Kidney tubule cell (primary cell): ENCODE measurements around the gene ADGRD2.

Experiments
- DNase-seq: peaks from one replicate; pipeline ENCODE4 v3.0.0-alpha.2; 2018; ENCODE audit warnings: low spot score

ADGRD2 gene

DNA sequence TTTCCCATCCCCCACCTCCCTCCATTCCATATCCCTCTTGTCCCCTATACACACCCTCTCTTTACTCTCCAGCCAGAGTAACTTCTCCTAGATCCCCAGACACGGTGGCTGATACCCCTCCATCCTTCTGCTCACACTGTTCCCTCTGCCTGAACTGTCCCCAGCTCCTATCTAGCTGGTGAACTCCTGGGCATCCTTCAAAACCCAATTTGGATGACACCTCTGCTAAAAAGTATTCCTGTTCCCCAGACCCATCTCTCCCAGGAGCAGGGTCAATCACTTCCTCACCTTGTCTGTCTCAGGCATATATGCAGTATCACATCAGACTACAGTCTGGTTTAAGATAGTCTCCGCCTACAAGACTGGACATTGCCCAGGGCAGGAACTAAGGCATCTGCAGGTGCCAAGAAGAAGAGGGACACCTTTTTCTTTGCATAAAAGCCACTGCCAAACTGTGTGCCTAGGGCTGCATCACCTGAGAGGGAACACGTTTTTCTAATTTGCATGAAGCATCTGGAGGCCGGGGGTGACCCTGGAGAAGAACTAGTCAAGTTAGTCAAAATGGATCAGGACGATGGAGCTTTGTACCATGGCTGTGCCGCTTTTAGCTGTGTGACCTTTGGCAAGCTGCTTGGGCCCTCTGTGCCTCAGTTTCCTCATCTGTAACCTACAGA lies 29.8 kb downstream of the ADGRD2 start:
- DNase-seq, result no peak

DNA sequence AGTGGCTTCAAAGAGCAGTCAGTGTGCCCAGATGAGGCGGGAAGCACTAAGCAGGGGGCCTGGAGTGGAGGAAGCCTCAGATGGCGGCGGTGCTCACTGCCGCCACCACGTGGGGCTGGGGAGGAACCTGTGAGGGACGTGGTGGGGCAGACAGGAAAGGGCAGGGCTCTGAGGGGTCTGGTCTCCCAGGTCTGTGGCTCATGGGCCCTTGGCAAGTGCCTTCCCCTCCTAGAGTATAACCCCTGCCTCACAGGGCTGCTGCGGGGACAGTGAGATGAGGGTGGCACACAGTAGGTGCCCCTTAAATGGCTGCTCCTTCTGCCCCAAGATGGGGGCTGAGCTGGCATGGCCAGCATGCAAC lies 30.4 kb downstream of the ADGRD2 start:
- peak; percentile 20 for DNase-seq

DNA sequence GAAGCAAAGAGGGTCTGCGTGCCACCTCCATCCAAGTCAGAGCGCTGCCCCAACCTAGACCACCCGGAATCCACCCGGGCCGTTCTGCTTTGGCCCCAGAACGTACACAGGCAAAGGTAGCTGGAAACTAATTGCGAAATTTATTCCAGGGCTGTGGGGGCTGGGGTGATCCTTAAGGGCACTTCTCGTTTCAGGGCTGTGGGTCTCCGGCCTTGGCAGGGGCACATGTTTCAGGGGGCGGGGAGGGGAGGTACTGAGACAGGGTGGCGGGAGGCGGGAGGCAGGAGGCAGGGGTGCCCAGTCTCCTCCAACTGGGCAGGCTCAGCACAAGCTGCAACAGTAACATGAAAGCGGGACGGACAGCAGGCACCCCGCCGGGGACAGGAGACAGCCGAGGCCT lies 30.9 kb downstream of the ADGRD2 start:
- DNase-seq, result no peak

DNA sequence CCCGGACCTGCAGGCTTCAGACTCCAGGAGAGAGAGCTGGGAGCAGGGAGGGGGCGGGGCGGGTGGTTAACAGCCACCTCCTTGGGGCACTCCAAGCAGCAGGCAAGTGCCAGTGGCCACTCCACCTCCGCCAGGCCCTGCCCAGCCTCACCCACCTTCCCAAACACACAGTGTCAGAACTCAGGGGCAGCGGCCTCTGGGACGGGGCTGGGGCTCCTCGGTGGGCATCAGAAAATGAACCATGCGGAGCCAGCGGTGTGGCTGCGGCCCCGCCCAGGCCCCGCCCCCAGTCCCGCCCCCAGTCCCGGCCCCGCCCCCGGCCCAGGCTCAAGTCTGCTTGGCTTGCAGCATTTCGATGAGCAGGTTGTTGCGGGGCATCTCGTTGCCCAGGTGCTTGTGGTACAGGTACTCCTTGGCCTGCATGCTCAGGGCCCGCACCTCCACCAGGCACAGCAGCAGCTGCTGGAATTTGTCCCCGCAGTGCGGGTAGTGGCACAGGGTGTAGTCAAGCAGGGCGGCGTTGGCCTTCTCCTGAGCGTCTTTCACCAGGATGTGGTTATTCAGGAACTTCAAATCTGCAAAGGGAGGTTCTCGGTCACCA lies 32.3 kb downstream of the ADGRD2 start:
- no peak for DNase-seq

DNA sequence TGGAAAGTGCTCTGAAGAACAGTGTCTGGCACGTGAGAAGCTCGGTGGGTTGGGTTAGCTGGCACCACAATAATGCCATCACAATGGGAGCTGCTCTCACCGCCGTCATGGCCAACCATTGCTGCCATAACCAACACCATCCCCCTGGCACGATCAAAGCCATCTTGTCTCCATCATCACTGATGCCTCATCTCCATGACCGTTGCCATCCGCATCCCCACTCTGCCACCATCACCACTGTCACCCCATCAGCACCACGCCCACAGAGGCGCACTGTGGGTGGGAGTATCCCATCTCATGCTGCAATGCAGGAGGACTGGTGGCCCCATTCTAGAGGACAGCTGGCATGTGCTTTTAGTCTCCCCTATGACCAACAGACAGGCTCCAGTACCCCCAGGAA lies 33.2 kb downstream of the ADGRD2 start:
- DNase-seq, result no peak

DNA sequence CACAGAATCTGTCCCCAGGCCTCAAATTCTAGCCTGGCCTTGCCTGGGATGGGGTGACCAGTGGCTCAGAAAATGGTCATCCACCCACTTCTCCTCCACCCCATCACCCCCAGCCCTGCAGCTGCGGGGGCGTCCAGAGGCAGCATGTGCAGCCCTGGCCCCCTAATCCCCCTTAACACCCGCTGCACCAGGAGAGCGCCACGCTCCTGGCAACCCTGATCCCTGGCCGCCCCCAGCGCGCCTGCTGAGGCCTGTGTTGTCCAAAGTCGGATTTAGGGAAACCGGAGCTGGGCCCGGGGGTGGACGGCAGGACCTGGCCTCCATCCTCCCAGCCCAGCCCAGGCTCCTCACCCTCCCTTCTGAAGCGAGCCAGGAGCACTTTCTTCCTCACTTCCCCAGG lies 35.0 kb downstream of the ADGRD2 start:
- no peak for DNase-seq

DNA sequence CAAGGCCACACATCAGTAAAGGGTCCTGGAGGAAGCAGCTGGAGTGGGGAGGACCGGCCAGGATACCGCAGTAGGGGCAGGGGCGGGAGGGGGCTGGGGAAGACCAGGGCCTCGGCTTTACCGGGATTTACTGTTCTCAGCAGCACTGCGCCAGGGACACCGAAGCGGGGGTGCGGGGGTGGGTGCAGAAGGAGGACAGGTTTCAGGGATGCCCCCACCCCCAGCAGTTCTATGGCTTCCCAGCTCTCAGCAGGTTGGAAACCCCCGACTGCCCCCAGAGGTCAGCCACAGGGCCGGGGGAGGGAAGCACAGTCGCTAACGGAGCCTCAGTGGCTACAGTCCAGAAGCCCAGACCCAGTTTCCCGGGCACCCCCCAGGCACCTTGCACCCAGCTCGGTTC lies 35.7 kb downstream of the ADGRD2 start:
- DNase-seq, result no peak

DNA sequence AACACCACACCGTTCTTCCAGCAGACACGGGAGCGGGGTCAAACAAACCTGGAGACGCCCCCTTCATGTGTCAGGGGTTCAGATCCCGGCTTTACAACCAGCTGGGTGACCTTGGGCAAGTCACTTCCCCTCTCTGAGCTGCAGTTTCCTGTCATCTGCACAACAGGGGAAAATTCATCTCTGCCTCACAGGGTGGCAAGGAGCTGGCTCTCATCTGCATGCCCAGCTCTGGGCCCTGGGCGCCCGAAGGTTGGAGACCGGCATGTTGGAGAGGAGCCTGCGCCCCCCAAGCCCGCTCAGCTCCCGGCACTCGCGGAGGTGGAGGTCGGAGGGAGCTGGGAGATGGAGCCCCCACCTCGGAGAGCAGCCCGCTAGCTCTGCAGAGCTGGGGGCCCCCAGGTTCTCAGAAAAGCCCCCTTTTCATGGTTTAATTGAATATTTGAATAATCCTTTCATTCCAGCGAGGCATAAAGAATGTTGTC lies 36.6 kb downstream of the ADGRD2 start:
- DNase-seq, result no peak

DNA sequence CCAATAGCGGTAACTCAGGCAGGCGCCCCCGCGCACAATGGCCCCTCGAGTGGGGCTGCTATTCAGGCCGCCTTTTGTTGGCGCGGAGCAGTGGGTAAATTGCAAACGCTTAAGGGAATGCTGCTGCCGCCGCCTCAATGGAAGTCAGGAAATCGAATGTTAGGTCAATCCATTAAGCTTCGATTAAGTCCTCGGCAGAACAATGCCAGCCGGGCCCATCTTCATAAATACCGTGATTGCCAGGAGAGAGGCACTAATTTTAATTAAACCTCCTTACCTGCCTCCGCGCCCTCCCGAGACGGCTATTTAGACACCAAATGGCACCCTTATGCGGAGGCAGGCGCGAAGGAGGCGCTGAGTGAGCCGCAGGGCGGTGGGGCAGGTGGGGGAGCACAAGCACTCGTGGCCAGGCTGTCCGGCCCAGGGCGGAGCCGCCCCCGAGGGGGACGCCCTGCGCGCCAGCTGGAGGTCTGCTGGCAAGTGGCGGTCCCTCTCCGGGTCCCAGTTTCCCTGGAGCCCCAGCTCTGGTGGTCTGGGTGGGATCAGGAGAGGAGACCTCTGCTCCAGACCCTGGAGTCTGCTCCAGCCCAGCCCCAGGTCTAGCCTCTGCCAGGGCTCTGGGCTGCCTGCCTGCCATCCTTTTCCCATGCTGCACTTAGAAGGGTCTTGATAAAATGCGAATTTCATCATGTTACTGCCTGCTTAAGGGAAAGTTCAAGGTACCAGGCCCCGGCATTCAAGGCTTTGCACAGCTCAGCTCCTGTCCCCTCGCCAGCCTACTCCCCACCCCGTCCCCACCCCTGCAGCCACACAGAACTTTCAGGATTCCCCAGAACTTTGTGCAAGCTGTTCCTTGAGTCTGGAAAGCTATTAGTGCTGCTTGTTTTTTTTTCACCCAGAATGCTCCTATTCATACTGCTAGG lies 37.3 kb downstream of the ADGRD2 start:
- DNase-seq, result no peak

DNA sequence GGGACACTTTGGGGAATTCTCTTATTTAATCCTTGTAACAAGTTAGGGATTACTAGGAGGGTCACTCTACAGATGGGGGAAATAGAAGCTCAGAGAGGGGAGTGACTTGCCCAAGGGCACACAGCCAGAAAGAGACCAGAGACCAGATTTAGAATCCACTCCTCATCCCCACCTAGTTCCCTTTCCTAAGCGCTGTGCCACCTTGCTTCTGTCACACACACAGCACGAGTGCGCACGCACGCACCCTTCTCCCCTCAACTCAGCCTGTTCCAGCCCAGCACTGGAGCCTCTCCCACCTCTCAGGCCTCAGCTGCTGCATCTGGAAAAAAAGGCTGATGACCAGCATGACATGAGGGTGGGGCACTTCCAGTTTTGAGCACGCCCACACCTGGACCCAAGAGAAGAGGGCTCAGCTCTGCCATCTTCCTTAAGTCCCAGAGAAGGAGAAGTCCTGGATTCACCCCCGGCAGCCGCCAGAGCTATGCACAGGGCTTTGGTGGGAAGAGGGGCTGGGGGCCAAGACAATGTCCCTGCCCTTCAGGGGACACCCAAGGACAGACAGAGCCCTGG lies 38.5 kb downstream of the ADGRD2 start:
- DNase-seq, result no peak

DNA sequence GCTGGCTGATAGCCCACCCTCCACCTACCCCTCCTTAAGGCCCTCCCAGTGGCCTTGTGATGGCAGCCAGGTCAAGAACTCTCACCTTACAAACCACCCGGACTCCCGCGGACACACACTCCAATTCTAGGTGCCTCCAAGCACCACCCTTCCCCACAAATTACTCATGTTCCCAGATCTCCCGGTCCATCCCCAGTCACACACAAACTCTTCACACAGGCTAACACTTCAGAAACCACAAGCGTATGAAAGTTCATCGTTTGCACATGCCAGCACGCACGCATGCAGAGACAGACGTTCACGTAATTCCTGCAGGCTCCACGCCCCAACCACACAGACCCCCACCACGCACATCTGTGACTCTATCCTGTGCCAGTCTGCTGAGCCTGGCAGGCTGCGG lies 39.0 kb downstream of the ADGRD2 start:
- no peak for DNase-seq

DNA sequence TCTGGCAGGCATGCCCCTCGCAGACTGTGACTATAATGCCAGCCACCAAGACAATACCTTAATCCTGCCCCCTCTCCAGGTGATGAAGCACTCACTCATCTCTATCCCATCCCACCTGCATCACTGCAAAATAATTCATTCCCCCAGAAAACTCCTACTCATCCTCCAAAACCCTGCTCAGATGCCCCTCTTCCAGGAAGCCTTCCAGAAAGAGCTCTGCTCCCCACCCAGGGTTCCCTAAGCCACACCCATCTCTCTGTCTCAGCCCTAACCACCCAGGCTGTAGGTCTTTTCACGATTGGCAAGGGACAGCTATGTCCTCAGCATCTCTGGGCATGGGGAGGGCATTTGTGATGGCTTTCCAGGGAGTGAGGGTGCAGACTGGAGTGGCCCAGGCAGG lies 39.8 kb downstream of the ADGRD2 start:
- DNase-seq, result no peak

DNA sequence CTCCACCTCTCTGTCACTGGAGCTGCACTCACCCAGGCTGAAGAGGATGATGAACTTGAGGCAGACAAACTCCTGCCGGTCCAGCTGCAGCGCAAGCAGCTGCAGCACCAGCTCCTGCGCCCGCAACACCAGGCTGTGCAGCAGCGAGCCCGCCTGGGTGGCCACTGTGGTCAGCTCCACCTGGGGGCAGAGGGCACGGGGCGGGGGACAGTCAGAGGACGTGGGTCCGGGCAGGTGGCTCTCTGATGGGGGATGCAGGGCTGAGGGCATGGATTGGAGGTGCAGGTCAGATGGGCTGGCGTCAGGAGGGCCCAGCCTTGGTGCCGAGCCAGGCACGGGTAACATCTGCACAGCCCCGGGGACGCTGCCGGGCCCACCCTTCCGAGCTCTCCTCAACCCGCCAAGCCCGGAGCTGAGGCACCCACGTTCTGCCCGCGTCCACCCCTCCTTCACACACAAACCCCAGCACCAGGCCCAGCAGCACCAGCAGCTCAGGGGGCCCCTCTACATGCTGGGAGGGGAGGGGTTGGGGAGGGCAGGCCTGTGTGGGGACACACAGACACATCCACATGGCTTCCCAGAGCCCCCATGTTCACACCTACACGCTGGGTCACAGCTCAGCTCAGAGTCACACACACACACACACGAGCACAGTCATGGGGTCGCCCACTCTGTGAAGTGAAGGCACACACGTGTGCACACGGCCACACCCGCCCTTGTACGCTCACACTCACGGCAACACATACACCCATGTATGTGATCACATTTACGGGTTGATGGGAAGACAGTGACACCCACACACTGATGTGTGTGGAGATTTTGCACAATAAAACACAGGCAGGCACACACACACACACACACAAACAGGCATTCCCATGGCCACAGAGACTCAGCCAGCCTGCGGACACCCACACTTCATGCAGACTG lies 41.1 kb downstream of the ADGRD2 start:
- no peak for DNase-seq

DNA sequence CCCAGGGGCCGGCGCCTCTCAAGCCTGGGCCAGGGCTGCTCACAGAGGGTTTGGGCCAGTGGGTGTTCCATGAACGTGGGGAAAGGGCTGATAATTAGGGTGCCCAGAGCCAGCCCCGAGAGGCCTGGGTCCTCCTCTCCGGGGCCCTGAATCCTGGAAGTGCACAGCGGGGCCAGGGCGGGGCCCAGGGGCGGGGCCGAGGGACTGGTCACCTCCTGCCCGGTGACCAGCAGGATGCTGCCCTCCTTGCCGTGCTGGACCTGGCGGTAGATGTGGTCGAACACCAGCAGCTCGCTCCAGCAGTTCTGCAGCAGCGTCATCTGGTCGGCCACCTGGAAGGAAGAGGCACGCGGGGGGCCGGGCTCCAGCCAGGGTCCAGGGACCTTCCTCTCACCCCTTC lies 42.6 kb downstream of the ADGRD2 start:
- DNase-seq, result no peak

DNA sequence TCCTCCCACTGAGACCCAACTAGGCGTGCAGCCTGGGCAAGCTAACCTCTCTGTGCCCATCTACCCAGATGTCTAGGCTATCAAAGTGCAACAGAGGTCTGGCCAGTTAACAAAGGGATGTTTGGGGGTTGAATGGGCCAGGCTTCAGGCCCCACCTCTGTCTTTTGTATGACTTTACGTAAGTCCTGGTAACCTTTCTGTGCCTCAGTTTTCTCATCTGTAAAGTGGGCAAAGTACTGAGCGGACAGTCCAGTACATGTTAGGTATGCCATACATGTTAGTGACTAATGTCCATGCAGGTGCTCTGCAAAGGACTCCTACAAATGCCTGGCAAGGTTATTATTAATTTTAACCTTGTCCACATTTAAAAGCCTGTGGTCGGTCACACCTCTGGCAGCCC lies 43.0 kb downstream of the ADGRD2 start:
- no peak for DNase-seq

DNA sequence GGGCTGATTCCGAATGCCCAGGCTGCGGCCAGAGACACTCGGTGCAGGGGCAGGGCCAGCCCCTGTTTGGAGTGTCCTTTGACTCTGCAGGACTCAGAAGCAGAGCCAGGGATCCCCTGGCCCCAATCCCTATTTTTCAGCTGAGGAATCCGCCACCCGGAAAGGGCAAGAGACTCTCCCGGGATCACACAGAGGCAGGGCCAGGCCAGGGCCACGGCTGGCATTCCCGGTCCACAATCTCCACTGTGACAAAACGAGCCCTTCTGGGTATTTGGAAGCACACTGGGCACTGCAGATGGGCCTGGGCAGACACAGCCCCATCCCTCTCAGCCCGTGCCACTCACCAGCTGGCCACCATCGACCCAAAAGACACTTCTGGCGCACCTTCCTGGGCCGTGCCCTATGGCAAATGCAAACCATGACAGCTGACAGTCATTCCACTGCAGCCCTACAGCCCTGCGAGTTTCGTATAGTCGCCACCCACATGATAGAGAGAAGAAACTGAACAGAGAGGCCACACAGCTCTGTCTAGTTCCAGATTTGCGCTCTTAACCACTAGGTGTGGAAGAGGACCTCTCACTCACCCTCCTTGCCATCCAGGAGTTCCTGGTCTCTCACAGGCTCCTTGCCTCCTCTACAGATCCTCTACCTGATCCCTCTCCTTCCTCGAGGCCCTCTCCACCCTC lies 43.7 kb downstream of the ADGRD2 start:
- DNase-seq, result no peak

DNA sequence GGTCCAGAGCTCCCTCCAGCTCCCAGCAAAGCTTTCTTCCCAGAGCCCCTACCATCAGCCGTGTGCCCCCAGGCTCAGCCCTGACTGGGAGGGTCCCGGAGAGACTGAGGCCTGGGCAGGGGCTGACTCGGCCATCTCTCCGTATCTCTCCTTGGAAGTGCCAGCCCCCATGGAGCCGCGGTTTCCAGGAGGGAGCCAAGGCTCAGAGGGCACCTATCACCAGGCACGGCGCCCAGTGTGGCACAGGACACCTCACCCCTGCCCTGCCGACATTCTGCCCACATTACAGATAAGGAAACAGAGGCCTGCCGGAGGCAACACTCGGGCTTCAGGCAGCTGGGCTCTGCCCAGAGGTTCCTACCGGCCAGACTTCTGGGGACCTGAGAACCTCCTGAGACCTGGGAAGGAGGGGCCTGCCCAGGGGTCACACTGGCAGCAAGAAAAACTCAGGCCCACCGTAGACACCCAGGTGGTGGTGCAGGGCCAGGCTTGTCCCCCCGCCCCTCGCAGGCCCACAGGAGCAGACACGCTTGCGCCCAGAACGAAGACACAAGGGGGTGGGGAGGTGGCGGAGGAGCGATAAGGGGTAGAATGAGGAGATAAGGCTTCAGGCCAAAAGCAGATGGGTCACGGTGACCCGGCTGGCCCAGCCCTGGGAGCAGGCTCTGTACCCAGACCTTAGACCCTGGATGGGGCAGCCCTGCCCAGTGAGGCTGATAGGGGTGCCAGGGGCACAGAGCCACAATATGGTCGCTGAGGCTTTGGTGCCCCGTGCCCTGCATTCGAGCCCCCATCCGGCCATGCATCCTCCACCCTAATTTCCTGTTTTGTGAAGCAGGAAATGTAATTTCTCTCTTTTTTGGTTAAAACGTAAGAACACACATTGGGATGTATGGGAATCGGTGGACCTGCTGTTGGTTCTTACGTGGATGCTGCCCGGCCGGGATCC lies 45.1 kb downstream of the ADGRD2 start:
- DNase-seq, result no peak

DNA sequence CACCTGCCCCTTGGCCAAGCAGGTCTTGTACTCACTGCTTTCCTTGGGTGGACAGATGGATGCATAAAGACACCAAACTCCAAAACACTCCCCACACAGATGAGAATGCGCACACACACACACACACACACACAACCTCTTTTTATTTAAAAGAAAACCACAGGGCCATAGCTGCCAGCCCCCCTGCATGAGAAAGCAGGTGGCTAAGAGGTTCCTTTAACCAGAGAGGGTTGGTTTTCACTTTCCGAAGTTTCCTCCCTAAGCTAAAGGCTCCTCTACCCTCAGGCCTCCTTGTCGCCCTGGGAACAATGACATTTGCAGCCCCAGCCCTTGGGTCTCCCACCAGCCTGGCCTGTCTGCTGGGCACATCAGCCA lies 45.8 kb downstream of the ADGRD2 start:
- DNase-seq, result no peak

DNA sequence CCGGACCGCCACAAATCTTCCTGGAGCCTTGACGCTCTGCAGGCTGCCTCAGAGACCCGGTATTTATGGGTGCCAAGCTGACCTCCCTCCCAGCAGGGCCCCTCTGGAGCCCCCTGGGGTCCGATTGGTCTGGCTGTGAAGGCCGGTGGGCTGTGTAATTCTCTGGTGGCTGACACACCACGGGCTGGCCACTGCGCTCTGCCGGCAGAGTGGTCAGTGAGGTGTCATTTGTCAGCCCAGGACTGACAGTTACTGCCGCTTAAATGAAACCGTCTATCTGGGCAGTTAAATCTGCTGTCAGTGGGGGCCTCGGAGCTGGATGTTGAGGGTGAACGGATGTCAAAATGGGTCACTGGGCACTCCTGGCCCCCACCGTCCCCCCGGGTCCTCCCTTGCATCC lies 46.2 kb downstream of the ADGRD2 start:
- no peak for DNase-seq

DNA sequence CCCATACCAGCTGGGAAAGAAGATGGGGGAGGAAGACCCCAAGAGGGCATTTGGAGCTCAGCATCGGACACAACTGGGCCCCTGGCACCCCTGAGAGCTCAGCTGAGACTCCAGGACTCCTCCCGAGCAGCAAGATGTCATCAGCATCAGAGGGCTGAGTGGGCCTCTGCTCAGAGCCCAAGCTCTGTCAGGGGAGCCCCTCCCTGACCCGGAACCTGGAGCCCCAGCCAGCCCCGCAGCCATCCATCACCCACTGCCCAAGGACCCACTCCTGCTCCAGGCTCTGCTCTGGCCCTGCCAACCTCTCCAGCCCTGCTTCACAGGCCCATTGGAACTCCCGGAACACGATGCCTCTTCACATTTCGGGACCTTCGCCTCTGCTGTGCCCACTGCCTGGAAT lies 47.2 kb downstream of the ADGRD2 start:
- no peak for DNase-seq
